Stimulated activated naive CD8-positive, alpha-beta T cell treated with anti-CD3 and anti-CD28 coated beads, Interleukin-15, amount 100 ng/mL, for 72 hours (primary cell): ENCODE data around the gene SLC7A10.

Source experiments
- ATAC-seq: fragments of 150-1000 bp; cut with Tn5 transposase; 2 replicates; pipeline ENCODE4 v1.10.0; 2021; ENCODE audit warnings: mild to moderate bottlenecking, moderate library complexity
- DNase-seq, 2 donors: peaks; one replicate each; pipeline ENCODE4 v3.0.0; 2021 to 2022
- H3K27ac Mint-ChIP-seq, 2 donors: one replicate each; pipeline ENCODE4 v1.8.0; 2022; ENCODE audit warnings: mild to moderate bottlenecking in 2 of 2, mixed read lengths in 2 of 2, moderate library complexity in 2 of 2
- H3K27me3 Mint-ChIP-seq: one replicate; pipeline ENCODE4 v1.8.0; 2022; ENCODE audit warnings: mixed read lengths
- H3K4me1 Mint-ChIP-seq: one replicate; pipeline ENCODE4 v1.8.0; 2022; ENCODE audit warnings: mild to moderate bottlenecking, mixed read lengths
- H3K4me3 Mint-ChIP-seq, 2 donors: one replicate each; pipeline ENCODE4 v1.8.0; 2022; ENCODE audit warnings: mild to moderate bottlenecking in 2 of 2, mixed read lengths in 2 of 2, moderate library complexity in 1 of 2
- H3K9me3 Mint-ChIP-seq, 2 donors: one replicate each; pipeline ENCODE4 v1.8.0; 2022; ENCODE audit warnings: mixed read lengths in 2 of 2

The SLC7A10 gene

GRCh38 chr19:33247441-33247819, 21.8 kb upstream of the SLC7A10 start:
- peaks cover 7% of the 10 kb centered on the region for H3K27me3 Mint-ChIP-seq
- DNase-seq (no peak), ATAC-seq (no peak)
- no peak overlapping the region for H3K4me3 Mint-ChIP-seq
- no peaks in the 10 kb centered on the region for H3K4me1 Mint-ChIP-seq
- peaks cover 0 to 7% of the 10 kb centered on the region in 2 donors for H3K9me3 Mint-ChIP-seq
- H3K27ac Mint-ChIP-seq = no peak overlapping the region

GRCh38 chr19:33246709-33247440, 21.2 kb upstream of the SLC7A10 start:
- no peak for ATAC-seq
- peaks cover 0 to 7% of the 10 kb centered on the region in 2 donors for H3K9me3 Mint-ChIP-seq
- no peak overlapping the region for H3K27ac Mint-ChIP-seq
- H3K4me3 Mint-ChIP-seq = no peak overlapping the region
- H3K4me1 Mint-ChIP-seq = no peaks in the 10 kb centered on the region
- no peak for DNase-seq
- peaks cover 8% of the 10 kb centered on the region for H3K27me3 Mint-ChIP-seq

- peaks cover 8% of the 10 kb centered on the region for H3K27me3 Mint-ChIP-seq
Observed at GRCh38 chr19:33245948-33246708, 20.5 kb upstream of the SLC7A10 start.

GRCh38 chr19:33242911-33243310, 17.3 kb upstream of the SLC7A10 start:
- H3K27ac Mint-ChIP-seq = no peak overlapping the region
- DNase-seq = no peak
- no peak for ATAC-seq
- peaks cover 0 to 7% of the 10 kb centered on the region in 2 donors for H3K9me3 Mint-ChIP-seq
- no peak overlapping the region for H3K4me3 Mint-ChIP-seq
- H3K4me1 Mint-ChIP-seq = no peaks in the 10 kb centered on the region
- H3K27me3 Mint-ChIP-seq = peaks cover 8% of the 10 kb centered on the region

More at GRCh38 chr19:33245948-33246708, 20.5 kb upstream of the SLC7A10 start:
- Mint-ChIP-seq H3K27ac (no peak overlapping the region), H3K4me1 (no peaks in the 10 kb centered on the region), H3K4me3 (no peak overlapping the region), H3K9me3 (peaks cover 0 to 7% of the 10 kb centered on the region in 2 donors)
- ATAC-seq (no peak), DNase-seq (peak in 1 of 2 donors; percentile 26)

- no peak for ATAC-seq
- Mint-ChIP-seq H3K4me3 (no peak overlapping the region), H3K27me3 (peaks cover 8% of the 10 kb centered on the region), H3K9me3 (peaks cover 0 to 7% of the 10 kb centered on the region in 2 donors), H3K4me1 (no peaks in the 10 kb centered on the region), H3K27ac (peak overlapping the region in 1 of 2 donors; percentile 30)
- DNase-seq = no peak
Observed at GRCh38 chr19:33242131-33242530, 16.5 kb upstream of the SLC7A10 start.

DNA sequence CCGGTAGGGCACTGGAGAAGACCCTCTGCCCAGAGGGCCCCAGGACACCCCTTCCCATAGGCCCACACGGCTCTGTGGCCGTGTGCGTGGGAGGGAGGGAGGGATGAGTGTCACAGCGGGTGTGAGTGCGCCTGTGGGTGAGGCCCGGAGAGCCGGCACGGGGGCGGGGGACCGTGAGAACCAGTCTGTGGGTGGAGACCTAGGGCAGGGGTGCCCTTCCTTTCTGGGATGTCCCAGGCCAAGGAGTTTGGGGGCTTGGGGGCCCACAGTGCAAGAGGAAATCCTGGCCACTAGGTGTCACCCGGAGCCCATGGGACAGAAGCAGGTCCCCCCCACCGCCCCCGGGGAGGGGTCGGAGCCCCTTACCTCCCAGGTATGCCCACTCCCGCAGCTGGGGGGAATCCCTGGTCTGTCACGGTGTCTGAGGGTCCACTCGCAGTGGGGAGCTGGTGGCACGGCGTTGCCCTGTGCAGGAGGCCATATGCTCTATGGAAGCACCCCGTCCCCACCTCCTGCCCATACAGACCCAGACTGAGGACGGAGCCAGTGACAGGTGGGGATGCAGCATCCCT, 16.0 kb upstream of the SLC7A10 start:
- H3K4me1 Mint-ChIP-seq = no peaks in the 10 kb centered on the region
- peaks cover 8% of the 10 kb centered on the region for H3K27me3 Mint-ChIP-seq

DNA sequence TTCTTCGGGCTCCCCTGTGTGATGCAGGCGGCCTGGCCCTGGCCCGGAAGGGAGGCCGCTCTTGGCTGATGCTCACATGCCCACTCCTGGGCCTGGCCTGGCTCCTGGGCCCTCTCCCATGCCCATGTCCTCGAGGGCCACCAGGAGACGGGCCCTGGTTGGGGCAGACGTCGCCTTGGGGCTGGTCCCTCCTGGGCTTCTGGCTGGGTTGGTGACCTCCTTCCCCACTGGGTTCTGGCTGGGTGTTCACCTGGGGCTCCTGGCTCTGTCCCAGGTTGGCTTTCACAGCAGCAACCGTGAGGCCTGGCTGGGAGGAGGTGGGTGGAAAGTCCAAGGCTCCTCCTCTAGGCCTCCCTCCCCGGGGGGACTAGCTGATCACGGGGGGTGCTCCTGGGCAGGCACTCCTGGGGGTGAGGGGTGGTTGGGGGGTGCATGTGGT, 15.5 kb upstream of the SLC7A10 start:
- H3K27ac Mint-ChIP-seq = no peak overlapping the region
- ATAC-seq = no peak
- no peak overlapping the region for H3K4me3 Mint-ChIP-seq

More for the DNA sequence above, 16.0 kb upstream of the SLC7A10 start:
- no peak for DNase-seq
- Mint-ChIP-seq H3K9me3 (peaks cover 0 to 7% of the 10 kb centered on the region in 2 donors), H3K27ac (no peak overlapping the region), H3K4me3 (no peak overlapping the region)
- peak; percentile 47 for ATAC-seq

DNA sequence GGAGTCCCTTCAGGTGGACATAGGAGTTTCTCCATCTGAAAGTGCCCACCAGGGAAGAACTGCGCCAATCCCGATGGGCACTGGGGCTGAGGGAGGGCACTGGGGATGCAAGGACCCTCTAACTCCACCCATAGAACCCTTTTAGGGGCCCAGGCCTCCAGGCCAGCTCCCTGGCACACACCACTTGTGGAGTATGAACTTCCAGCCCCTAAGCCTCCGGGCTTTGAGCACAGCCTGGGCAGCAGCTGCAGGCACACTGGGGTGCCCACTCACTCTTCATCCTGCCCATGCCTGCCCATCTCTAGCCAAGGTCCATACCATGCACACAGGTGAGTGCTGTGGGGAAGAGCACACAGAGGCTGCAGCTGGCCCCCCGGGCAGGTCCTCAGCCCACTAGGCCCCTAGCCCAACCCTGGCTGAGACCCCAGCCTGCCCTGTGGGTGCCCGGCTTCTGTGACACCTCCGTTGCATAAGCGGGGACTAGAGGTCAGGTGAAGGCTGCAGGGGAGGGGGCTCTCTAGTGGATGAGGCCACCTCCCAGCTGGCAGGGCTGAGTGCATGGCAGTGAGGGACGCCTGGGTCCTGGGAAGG, 14.6 kb upstream of the SLC7A10 start:
- no peak overlapping the region for H3K4me3 Mint-ChIP-seq
- H3K27ac Mint-ChIP-seq = no peak overlapping the region
- no peak for DNase-seq
- peaks cover 0 to 7% of the 10 kb centered on the region in 2 donors for H3K9me3 Mint-ChIP-seq
- peaks cover 3% of the 10 kb centered on the region for H3K4me1 Mint-ChIP-seq
- no peak for ATAC-seq
- peaks cover 8% of the 10 kb centered on the region for H3K27me3 Mint-ChIP-seq

More for the DNA sequence above, 15.5 kb upstream of the SLC7A10 start:
- Mint-ChIP-seq H3K4me1 (no peaks in the 10 kb centered on the region), H3K9me3 (peaks cover 0 to 7% of the 10 kb centered on the region in 2 donors), H3K27me3 (peaks cover 8% of the 10 kb centered on the region)
- no peak for DNase-seq

DNA sequence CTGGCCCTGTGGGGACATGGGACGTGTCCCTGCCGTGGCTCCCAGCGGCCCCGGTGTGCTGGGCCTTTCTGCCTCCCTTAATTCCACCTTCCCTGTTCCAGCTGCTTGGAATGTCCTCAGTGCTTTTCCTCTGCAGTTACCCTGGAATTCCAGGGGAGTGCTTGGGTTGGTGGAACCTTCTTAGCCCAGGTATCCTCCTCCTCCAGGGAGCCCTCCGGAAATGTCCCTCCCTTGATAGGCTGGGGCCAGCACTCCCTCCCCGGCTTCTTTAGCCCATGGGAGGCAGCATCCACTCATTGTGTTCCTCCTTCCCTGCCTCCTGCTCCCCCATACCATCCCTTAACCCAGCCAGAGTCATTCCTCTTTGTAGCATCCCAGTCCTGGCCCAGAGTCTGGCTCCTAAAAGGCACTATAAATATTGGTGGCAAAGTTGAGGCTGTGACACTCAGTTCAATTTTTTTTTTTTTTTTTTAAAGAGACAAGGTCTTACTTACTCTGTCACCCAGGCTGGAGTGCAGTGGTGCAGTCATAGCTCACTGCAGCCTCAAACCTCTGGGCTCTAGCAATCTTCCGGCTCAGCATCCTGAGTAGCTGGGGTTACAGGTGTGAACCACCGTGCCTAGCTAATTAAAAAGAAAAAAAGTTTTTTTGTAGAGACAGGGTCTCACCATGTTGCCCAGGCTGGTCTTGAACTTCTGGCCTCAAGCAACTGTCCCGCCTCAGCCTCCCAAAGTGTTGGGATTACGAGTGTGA, 13.7 kb upstream of the SLC7A10 start:
- no peaks in the 10 kb centered on the region for H3K9me3 Mint-ChIP-seq
- H3K27me3 Mint-ChIP-seq = peaks cover 8% of the 10 kb centered on the region
- peaks cover 5% of the 10 kb centered on the region for H3K4me1 Mint-ChIP-seq
- DNase-seq (no peak), ATAC-seq (no peak)
- H3K4me3 Mint-ChIP-seq = no peak overlapping the region
- H3K27ac Mint-ChIP-seq = no peak overlapping the region

DNA sequence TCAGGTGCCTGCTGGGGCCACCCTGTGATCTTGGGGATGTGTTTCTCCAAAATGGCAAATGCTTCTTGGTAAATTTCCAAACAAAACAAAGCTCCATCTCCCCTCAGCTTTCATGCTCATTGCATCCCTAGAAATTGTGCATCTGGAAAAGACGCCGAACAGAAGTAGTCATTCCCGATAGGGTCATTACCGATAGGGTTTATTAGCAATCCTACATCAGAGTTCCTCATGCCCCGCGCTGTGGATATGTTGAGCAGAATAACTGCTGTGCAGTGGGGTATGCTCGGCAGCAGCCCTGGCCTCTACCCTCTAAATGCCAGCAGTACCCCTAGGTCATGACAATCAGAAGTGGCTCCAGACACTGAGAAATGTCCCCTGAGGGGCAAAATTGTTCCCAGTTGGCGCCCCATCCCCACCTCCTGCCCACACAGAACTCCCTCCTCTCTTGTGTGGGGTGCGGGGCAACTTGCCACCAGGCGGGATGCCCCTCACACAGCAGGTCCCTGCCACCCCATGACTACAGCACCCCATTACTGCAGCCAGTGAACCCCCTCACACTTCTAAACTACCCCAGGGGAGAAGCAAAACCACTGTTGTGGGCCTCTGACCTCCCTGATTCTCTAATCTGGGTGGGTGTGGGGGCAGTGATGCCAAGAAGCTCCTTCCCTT, 13.0 kb upstream of the SLC7A10 start:
- DNase-seq = no peak
- Mint-ChIP-seq H3K27ac (no peak overlapping the region), H3K27me3 (peaks cover 8% of the 10 kb centered on the region), H3K9me3 (no peaks in the 10 kb centered on the region), H3K4me1 (peaks cover 5% of the 10 kb centered on the region), H3K4me3 (no peak overlapping the region)
- ATAC-seq = no peak

GRCh38 chr19:33236696-33237390, 11.2 kb upstream of the SLC7A10 start:
- Mint-ChIP-seq H3K9me3 (no peaks in the 10 kb centered on the region), H3K4me1 (peaks cover 5% of the 10 kb centered on the region), H3K27ac (no peak overlapping the region), H3K27me3 (no peaks in the 10 kb centered on the region), H3K4me3 (no peak overlapping the region)
- DNase-seq = no peak
- ATAC-seq = no peak

DNA sequence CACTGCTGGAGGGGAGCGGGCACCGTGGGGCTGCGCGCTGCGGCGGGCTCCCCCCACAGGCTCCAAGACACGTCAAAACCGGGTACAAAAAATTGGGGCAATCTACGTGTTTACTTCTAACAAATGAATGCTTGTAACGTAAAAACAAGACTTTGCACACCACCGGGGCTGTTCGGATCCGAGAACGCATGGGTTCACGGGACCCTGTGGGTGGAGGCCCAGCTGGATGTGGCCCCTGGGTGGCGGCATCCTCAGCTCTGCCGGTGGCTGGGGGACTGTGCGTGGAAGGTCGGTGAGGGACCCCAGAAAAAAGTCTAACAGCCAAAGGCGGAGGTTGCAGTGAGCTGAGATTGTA, 10.3 kb upstream of the SLC7A10 start:
- H3K9me3 Mint-ChIP-seq = no peaks in the 10 kb centered on the region
- H3K27me3 Mint-ChIP-seq = peaks cover 1% of the 10 kb centered on the region
- H3K4me1 Mint-ChIP-seq = peaks cover 5% of the 10 kb centered on the region
- DNase-seq (no peak), ATAC-seq (no peak)
- H3K4me3 Mint-ChIP-seq = no peak overlapping the region
- no peak overlapping the region for H3K27ac Mint-ChIP-seq

DNA sequence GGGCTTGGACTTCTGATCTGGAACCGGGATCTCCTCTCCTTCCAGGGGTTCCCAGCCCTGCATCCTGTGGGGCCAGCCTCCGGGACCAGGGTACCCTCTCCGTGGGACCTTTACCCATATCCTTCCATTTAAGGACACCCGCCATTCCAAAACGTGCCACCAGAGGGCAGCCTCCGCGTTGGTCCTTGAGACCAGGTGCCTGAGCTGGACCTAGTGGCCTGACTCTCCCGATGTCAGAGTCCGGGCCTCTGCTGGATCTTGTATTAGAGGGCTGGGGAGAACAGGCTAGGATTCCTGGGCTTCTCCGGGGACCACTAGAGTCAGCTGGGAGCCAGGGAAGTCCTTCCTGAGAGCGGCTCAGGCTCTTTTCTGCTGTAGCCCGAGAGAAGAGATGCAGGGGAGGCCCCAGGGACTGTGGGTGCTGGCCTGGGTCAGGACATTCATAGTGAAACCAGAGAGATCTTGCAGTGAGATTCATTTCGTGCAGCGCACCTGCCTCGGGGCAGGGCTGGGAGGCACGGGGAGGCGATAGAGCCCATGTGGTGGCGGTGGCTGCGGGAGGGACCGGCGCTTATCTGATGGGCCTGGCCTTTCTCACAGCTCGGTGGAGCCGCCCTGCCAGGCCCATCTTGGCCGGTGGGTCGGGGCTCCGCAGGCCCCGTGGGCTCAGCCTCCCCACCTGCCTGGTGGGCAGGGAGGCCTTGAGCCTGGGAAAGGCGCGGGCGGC, 9.8 kb upstream of the SLC7A10 start:
- Mint-ChIP-seq H3K9me3 (no peaks in the 10 kb centered on the region), H3K27me3 (peaks cover 7% of the 10 kb centered on the region), H3K4me1 (peaks cover 5% of the 10 kb centered on the region), H3K27ac (no peak overlapping the region), H3K4me3 (no peak overlapping the region)
- ATAC-seq (peak; percentile 66), DNase-seq (peak; percentile 68)

DNA sequence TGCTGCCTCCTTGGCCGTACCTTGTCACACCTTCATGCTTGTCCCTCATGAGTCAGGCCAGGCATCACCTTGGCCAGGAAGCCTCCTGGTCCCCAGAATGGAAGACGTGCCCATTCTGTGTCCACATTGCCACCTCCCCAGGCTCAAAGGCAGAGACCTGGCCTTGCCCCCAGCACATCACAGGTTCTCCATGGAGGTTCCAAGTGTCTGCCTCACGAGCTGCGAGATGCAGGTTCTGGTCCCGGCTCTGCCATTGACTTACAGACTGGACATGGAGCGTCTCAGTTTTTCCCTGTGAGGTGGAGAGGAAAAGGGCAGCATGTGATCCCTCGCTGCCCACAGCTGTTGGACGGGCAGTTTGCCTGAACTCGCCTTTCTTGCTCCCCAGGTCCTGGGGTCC, 9.1 kb upstream of the SLC7A10 start:
- H3K9me3 Mint-ChIP-seq = no peaks in the 10 kb centered on the region
- peaks cover 5% of the 10 kb centered on the region for H3K4me1 Mint-ChIP-seq
- no peak overlapping the region for H3K27ac Mint-ChIP-seq
- peaks cover 8% of the 10 kb centered on the region for H3K27me3 Mint-ChIP-seq
- no peak overlapping the region for H3K4me3 Mint-ChIP-seq
- no peak for ATAC-seq
- no peak for DNase-seq
